Stimulated activated CD4-positive, alpha-beta T cell treated with anti-CD3 and anti-CD28 coated beads, Interleukin-2, amount 100 ng/mL, for 24 hours (primary cell): ENCODE measurements around the gene C19orf85.

ENCODE experiments used
- DNase-seq, 2 donors: peaks; one replicate each; pipeline ENCODE4 v3.0.0-alpha.2; 2020

Gene C19orf85

DNA sequence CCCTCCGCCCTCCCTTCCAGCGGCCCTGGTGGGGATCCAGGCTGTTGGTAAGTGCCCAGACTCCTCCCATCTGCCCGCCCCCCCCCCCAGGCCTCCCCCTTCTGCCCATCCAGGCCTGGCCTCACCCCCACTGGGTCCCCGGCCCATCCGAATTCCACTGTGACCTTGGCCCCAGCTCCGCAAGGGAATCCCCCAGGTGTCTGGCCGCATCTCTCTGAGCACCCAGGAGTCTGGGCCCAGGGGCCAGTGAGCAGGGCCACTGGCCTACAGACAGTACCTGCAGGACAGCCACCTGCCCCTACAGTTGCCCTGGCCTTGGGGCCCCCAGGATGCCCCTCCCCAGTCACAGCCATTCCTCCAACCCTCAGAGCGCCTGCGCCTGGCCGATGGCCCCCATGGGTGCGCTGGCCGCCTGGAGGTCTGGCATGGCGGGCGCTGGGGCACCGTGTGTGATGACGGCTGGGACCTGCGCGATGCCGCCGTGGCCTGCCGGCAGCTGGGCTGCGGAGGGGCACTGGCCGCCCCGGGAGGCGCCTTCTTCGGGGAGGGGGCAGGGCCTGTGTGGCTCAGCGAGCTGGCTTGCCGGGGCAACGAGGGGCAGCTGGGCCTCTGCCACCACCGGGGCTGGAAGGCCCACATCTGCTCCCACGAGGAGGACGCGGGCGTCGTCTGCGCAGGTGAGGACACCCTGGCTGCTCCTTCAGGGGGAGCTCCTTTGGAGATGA, 24.6 kb upstream of the C19orf85 start:
- no peak for DNase-seq

DNA sequence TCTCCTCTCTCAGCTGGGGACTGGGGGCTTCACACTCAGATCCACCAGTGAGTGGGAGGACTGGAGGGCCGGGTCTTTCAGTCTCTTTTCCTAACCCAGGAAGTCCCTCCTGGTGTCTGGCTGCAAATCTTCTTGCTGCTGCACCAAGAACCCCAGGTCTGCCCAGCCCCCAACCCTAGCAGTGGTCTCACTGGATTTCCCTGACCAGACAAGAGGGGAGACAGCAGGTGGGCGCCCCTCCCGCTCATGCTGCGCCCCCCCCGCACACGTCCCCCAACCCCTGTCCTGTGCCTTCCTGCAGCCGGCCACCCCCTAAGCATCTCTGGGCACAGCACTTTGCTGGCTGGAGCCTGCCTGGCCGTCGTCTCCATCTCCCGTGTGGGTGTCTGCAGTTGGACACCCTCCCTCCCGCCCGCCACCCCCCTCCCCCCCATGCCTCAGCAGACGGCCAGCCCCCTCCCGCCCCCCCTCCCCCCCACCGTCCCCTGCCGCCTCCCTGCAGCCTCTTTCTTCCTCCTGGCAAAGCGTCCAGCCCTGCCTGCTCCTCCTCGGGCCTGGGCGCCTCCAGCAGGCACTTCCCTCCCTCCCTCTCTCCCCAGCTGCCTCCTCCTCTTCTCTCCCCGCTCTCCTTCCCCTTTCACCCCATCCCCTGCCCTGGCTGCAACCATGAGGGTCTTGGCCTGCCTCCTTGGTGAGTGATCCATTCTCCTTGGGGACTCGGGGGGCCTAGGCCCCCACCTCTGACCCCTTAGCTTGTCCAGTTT, 23.6 kb upstream of the C19orf85 start, which contains the start of gene SSC5D:
SSC5D (plus strand) TSS at position 513 of the 764 bp plus-strand sequence; CDS start at position 667, 154 bp downstream.
- DNase-seq = no peak

DNA sequence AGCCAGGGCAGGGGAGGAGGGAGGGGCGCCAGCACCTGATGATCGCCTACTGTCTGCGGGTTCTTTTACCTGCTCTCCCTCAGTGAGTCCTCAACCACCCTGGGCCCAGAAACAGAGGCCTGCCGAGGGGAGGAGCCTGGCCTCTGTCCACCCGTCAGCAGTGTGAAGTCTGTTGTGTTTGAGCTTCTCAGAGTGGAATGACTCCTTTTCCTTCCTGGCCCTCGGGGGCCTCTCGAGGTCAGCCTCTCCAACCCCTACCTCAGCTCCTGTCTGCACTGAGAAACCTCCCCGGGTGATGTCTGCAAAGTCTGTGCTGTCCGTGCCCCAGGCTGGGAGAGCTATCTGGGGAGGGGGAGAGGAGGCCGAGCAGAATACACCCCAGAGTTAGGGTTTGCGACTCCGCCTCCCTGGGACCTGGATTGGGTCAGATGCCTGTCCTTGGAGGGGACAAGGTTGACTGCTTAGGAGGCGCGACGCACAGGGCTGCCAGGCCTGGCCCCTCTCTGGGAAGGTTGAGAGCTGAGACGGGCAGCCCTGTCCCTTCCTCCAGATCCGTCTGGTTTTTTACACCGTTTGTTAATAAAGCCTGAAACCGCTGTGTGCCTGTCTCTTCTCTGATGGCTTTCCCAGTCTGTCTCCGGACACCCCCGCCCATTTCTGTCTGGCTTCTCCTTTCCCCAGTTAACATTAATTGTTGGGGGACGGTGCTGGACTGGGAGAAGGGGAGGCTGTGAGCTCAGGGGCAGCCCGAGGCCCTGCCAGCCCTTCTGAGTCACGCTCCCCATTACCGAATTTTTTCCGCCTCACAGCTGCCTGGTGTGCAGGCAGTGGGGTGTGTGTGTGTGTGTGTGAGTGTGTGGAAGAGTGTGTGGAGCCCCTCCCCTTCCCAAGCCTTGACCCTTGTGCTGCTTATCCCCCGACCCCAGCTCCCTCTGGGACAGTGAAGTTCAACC, 22.7 kb upstream of the C19orf85 start:
- peak; percentile 60 to 72 for DNase-seq

DNA sequence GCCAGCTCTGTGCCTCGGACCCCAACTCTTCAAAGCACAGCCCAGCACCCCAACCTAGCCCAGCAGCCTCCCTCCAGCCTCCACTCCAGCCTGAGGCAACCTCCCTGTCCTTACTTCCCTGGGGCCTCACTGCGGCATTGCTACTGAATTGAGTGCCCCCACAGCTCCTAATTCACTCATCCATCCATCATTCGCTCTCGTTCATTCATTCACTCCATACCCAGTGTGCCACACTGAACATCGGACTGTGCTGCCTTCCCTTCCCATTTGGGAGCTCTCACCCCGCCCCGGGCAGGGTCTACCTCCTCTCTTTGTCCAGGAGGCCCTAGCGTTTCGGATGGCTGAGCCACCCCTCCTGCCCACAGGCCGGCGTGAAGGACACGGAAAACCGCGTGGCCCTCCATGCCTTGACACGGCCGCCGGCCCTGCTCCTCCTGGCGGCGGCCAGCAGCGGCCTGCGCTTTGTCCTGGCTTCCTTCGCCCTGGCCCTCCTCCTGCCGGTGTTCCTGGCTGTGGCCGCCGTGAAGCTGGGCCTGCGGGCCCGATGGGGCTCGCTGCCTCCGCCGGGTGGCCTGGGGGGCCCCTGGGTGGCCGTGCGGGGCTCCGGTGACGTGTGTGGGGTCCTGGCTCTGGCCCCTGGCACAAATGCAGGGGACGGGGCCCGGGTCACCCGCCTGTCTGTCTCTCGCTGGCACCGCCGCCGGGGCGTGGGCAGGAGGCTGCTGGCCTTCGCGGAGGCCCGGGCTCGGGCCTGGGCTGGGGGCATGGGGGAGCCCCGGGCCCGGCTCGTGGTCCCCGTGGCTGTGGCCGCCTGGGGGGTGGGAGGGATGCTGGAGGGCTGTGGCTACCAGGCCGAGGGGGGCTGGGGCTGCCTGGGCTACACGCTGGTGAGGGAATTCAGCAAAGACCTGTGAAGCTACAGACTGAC, 21.8 kb upstream of the C19orf85 start:
- DNase-seq = no peak

DNA sequence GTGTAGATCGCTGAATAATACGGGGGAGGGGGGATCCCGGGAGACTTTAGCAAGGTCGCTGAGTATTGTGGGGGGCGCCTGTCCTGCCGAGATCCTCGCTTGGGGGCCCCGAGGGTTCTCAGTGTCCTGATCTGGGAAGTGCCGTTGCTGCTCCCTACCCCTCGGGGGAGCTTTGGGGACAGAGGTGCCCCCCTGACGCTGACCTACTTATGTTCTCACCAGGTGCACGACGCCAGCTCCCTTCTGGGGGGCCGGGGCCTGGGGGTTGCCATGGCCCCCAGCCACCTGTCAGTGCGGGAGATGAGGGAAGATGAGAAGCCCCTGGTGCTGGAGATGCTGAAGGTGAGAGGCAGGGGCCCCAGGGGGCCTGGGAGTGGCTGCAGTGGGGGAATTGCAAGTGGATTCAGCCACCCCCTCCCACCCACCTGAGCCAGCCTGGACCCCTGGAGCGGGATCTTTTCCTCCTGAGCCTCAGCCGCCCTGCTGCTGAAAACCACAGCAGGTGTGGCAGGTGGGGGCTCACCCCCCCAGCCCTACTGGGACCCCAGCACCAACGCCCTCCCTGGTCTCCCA, 21.0 kb upstream of the C19orf85 start:
- DNase-seq = no peak

DNA sequence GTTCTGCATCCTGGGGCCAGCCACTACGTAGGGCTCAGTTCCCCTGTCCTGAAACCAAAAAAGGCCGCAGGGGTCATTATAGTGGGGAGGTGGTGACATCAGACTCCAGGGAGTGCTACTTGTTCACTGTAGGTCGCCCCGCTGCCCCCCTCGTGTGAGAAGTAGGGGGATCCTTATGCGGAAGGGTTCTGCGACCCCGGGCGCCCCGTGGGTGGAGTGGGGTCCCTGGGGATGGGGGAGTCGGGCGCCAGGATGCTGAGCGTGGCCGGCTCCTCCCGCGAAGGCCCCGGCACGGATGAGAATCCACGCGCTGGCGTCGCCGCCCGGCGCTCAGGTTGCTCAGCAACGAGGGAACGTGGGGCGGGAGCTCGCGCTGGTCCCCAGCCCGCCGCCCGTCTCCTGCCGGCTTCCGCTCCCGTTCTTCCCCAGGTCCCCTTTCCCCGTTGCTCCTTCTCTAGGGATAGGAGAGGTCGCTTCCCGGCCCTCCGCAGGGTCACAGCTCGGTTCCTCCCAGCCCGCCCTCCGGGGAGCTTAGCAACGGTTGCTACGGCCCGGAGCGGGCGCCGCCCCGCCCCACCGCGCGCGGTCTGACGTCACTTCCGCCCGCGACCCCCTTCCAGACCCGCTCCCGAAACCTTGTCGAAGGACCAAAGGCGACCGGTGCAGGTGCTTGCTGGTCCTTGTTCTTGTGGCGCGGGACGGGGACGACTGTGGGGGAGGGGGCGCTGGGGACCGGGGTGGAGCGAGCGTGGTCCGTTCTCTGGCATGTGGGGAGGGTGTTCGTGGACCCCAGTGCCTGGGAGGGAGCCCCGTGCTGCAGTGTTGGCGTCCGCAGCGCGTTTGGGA, 20.3 kb upstream of the C19orf85 start, which contains the start of gene NAT14:
NAT14 (plus strand) TSS at position 596 of the 846 bp plus-strand sequence. CDS start 521 bp downstream, outside the sequence.
- DNase-seq = peak; percentile 66 to 77

DNA sequence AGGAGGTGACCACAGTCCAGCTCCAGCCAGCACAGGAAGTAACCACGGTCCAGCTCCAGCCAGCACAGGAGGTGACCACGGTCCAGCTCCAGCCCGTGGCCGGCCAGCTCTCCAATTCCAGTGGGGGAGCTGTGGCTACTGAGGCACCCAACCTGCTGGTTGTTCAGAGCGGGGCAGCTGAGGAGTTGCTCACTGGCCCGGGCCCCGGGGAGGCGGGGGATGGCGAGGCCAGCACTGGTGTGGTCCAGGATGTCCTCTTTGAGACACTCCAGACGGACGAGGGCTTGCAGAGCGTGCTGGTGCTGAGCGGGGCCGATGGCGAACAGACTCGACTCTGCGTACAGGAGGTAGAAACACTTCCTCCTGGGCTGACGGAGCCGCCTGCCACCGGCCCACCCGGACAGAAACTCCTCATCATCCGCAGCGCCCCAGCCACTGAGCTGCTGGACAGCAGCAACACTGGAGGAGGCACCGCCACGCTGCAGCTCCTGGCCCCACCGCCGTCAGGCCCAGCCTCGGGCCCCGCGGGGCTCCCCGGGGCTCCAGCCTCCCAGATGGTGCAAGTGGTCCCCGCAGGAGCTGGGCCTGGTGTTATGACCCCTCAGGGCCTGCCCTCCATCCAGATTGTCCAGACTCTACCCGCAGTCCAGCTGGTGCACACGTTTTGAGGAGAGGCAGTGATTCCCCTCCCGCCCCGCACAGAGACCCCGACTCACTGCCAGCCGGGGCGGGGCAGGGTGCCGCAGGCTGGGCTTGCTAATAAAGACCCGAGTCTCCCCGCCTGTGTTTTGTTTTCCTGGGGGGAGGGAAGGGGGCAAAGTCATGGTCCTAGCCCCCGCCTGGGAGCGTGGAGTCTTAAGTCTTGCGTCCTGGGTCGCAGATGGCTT, 19.4 kb upstream of the C19orf85 start:
- DNase-seq = no peak

DNA sequence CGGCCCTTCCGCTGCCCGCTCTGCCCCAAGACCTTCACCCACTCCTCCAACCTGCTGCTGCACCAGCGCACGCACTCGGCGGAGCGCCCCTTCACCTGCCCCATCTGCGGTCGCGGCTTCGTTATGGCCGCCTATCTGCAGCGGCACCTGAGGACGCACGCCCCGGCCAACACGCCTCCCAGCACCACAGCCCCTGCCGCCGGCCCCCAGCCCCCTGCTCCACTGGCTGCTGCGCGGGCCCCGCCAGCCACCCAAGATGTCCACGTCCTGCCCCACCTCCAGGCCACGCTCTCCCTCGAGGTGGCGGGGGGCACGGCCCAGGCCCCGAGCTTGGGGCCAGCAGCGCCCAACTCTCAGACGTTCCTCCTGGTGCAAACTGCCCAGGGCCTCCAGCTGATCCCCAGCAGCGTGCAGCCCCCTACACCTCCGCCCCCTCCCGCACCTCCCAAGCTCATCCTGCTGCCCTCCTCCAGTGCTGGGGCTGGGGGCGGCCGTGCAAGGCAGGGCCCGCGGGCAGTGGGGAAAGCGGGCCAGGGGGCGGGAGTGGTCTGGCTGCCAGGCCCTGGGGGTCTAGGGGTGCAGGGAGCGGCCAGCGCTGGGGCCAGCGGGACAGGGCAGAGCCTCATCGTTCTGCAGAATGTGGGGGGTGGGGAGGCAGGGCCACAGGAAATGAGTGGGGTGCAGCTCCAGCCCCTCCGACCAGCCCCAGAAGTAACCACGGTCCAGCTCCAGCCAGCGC, 18.6 kb upstream of the C19orf85 start:
- no peak for DNase-seq

DNA sequence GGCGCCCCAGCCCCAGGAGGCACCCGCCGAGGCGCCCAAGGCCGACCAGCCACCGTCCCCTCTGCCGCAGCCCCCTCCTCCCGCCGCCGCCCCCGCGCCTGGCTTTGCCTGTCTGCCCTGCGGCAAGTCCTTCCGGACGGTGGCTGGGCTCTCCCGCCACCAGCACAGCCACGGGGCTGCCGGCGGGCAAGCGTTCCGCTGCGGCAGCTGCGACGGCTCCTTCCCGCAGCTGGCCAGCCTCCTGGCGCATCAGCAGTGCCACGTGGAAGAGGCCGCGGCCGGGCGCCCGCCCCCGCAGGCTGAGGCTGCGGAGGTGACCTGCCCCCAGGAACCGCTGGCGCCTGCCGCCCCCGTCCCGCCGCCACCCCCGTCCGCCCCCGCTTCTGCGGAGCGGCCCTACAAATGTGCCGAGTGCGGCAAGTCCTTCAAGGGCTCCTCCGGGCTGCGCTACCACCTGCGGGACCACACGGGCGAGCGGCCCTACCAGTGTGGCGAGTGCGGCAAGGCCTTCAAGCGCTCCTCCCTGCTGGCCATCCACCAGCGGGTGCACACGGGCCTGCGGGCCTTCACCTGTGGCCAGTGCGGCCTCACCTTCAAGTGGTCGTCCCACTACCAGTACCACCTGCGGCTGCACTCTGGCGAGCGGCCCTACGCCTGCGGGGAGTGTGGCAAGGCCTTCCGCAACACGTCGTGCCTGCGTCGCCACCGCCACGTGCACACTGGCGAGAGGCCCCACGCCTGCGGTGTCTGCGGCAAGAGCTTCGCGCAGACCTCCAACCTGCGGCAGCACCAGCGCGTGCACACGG, 17.8 kb upstream of the C19orf85 start:
- DNase-seq = no peak

DNA sequence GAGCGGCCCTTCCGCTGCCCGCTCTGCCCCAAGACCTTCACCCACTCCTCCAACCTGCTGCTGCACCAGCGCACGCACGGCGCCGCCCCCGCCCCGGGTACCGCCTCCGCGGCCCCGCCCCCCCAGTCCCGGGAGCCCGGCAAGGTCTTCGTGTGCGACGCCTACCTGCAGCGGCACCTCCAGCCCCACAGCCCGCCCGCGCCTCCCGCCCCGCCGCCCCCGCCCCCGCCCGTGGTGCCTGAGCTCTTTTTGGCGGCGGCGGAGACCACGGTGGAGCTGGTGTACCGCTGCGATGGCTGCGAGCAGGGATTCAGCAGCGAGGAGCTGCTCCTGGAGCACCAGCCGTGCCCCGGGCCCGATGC, 17.2 kb upstream of the C19orf85 start:
- DNase-seq = no peak

DNA sequence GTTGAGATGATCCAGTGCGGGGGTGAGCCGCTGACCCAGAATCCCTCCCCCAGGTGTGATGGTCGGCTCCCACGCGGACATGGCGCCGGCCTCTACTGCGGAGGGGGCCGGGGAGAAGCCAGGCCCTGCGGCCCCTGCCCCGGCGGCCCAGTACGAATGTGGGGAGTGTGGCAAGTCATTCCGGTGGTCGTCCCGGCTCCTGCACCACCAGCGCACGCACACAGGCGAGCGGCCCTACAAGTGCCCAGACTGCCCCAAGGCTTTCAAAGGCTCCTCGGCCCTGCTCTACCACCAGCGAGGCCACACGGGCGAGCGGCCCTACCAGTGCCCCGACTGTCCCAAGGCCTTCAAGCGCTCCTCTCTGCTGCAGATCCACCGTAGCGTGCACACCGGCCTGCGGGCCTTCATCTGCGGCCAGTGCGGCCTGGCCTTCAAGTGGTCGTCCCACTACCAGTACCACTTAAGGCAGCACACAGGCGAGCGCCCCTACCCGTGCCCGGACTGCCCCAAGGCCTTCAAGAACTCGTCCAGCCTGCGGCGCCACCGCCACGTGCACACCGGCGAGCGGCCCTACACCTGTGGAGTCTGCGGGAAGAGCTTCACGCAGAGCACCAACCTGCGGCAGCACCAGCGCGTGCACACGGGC, 16.7 kb upstream of the C19orf85 start:
- no peak for DNase-seq

DNA sequence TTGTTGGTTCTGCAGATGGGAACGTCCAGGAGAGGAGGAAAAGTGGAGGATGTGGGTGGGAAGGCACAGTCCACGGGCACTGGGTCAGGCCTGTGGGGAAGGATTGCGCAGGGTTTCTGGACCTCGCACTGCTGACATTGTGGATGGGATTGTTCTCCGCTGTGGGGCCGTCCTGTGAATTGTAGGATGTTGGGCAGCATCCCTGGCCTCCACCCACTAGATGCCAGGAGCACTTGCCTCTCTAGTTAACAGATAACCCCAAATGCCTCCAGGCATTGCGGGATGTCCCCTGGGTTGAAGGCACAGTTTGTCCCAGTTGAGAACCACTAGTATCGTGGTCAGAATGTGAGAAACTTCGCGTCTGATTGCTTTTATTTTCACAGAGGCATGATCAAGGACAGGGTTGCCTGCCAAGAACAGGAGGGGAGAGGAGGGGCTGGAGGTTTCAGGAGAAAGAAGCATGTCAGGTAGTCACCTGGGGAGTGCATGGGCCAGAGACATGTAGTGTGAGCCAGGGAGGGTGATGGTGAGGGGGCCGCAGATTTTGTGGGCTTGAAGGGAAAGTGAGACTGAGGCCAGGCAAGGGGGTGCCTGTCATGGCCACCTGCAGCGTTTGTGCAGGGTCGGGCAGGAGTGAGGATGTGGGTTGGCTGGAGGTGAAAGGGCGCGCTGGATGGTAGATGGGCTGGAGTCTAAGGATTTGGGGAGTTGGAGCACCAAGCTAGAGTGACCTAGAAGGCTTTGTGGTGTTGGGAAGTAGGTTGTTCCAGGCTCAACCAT, 15.1 kb upstream of the C19orf85 start:
- no peak for DNase-seq

DNA sequence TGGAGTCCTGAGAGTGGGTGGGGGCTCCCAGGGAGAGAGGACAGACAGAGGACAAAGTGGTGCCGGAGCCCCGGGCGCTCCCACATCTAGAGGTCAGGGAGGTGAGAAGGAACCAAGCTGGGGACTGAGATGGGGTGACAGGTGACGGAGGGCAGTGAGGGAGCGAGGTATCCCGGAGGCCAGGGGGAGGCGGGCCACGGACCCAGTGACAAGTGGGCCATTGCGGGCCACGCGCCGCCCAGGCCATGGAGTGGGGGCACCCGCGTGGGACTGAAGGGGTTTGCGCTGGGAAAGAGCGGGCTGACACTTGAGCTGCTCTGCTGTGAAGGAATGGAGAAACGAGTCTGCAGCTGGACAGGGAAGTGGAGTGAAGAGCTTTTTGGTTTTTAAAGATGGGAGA, 14.5 kb upstream of the C19orf85 start:
- DNase-seq = no peak

DNA sequence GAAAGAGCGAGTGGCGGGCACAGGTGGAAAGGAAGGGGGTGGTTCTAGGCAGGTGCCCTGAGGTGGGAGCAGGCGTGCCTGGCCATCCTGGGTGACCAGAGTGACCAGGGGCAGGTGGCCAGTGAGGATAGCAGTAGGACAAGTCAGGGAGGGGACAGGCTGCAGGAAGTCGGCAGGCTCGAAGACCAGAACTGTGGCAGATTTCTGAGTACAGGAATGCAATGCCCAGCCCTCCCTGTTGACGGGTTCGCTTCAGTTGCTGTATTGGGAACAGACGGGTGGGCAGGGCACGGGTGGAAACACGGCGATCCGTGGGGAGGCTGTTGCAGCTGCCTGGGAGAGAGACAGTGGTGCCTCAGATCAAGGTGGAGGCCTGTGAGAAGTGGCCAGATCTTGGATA, 13.8 kb upstream of the C19orf85 start:
- no peak for DNase-seq

DNA sequence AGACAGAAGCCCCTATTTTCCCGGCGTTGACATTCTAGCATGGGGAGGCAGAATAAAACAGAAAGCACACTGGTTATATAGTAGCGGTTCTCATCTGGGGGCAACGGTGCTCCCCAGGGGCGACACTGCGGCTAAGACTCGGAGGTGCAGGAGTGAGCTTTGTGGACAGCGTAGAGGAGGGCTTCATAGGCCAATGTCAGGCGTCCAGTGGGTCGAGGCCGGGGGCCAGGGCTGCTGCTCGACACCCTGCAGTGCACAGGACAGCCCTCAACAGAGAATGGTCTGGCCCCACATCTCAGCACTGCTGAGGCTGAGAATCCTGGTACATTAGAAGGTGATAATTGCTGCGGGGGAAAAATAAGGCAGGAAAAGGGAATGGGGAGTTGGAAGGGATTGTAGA, 13.4 kb upstream of the C19orf85 start:
- no peak for DNase-seq

DNA sequence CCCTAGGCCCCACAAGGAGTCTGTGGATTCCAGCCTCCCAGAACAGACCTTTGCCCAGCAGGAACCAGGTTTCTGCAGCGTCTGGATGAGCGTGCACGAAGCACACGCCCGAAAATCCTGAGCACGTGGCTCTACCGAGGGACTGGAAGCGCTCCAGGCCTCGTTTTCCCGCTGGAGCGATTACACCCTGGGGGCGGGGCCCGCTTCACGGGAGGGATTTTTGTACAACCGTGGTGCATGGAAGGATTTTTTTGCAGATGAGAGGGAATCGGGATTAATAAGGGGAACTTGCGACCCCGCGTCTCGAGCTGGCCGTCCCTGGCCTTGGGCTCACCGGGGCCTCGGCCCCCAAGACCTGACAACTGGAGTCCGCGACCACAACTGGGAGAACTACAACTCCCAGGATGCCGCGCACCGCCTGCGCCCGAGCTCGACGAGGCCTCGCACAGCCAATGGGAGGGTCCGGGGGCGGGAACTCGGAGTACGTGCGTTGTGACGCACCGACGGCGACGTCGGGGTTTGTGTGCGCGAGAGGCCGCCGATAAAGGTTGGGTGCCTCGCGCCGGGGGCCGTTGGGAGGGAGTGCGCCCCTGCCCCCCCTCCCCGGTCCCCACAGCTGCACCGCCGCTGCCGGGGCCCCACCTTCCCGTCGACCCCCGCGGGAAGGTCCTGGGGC, 11.7 kb upstream of the C19orf85 start, which contains the start of gene ZNF628:
ZNF628 (plus strand) TSS at position 518 of the 676 bp plus-strand sequence. CDS start 3,294 bp downstream, outside the sequence.
- DNase-seq = peak; percentile 98 to 99
